Measurements from ENCODE around the gene SPAG17.

DNA sequence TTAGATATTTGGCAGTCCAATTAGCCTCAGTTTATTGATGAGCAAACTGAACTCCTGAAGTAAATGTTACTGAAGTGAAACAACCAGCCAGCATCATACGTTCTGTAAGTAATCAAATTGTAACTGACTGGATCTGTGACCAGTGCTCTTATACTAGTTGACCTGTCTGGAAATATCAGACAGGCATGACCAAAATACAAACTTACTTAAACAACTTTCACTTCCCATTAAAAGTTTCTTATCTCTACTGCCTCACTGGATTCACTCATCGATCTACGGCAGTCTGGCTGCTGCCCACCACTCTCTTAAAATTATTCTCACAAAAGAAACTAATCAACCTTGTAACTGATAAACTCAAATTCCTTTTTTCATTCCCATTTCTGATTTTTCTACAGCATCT, 199.1 kb downstream of the SPAG17 start:
- no peak for TF ChIP-seq NFIC (IDR thresholded peaks at IDR 0.05)
- TF ChIP-seq EP300 (IDR thresholded peaks at IDR 0.05; ENCODE audit: borderline replicate concordance): no peak
- TF ChIP-seq CEBPB (IDR thresholded peaks at IDR 0.05): no peak
- no peak for TF ChIP-seq TCF12 (IDR thresholded peaks at IDR 0.05; ENCODE audit: low read depth)
- TF ChIP-seq, protein P1, sequence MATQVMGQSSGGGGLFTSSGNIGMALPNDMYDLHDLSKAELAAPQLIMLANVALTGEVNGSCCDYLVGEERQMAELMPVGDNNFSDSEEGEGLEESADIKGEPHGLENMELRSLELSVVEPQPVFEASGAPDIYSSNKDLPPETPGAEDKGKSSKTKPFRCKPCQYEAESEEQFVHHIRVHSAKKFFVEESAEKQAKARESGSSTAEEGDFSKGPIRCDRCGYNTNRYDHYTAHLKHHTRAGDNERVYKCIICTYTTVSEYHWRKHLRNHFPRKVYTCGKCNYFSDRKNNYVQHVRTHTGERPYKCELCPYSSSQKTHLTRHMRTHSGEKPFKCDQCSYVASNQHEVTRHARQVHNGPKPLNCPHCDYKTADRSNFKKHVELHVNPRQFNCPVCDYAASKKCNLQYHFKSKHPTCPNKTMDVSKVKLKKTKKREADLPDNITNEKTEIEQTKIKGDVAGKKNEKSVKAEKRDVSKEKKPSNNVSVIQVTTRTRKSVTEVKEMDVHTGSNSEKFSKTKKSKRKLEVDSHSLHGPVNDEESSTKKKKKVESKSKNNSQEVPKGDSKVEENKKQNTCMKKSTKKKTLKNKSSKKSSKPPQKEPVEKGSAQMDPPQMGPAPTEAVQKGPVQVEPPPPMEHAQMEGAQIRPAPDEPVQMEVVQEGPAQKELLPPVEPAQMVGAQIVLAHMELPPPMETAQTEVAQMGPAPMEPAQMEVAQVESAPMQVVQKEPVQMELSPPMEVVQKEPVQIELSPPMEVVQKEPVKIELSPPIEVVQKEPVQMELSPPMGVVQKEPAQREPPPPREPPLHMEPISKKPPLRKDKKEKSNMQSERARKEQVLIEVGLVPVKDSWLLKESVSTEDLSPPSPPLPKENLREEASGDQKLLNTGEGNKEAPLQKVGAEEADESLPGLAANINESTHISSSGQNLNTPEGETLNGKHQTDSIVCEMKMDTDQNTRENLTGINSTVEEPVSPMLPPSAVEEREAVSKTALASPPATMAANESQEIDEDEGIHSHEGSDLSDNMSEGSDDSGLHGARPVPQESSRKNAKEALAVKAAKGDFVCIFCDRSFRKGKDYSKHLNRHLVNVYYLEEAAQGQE (IDR thresholded peaks at IDR 0.05; ENCODE audit: low read depth): no peak

Data from Ishikawa (cell line).